Prostate gland (tissue), 2 donors: ENCODE measurements around the gene SIPA1L3.

Experiments
- POLR2A ChIP-seq: fragments of 450-650 bp; IDR thresholded peaks from one replicate; pipeline ENCODE4 v1.6.1; 2016; ENCODE audit warnings: antibody characterized with exemption, mild to moderate bottlenecking
- POLR2AphosphoS5 ChIP-seq: sonication (generic); formaldehyde crosslinking; IDR thresholded peaks from one replicate; pipeline ENCODE4 v1.6.1; 2017; ENCODE audit warnings: antibody characterized with exemption
- TF ChIP-seq, protein P1 (sequence below), 4 experiments: fragments of 200-600 bp in 2 of 4; fragments of 450-650 bp in 2 of 4; sonication (generic) in 2 of 4; IDR thresholded peaks; 1 replicate in 3 of 4; 2 replicates in 1 of 4; pipeline ENCODE4 v1.5.1; 2016 to 2019; ENCODE audit warnings: antibody characterized with exemption in 4 of 4, mild to moderate bottlenecking in 2 of 4, moderate library complexity in 2 of 4

DNA sequence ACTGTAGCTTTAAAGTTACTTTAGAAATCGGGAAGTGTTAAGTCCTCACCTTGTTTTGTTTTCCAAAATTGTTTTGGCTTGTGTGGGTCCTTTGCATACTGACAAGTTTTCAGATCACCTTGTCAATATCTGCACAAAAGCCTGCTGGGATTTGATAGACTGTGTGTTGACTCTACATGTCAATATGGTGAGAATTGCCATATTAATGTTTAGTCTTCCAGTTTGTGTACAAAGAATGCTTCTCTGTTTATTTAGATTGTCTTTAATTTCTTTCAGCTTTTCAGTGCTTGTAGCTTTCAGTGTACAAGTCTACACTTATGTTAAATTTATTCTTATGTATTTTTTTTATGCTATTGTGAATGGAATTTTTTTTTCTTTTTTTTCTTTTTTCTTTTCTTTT, 50.2 kb downstream of the SIPA1L3 start:
- no peak for TF ChIP-seq POLR2A
- TF ChIP-seq, protein P1, sequence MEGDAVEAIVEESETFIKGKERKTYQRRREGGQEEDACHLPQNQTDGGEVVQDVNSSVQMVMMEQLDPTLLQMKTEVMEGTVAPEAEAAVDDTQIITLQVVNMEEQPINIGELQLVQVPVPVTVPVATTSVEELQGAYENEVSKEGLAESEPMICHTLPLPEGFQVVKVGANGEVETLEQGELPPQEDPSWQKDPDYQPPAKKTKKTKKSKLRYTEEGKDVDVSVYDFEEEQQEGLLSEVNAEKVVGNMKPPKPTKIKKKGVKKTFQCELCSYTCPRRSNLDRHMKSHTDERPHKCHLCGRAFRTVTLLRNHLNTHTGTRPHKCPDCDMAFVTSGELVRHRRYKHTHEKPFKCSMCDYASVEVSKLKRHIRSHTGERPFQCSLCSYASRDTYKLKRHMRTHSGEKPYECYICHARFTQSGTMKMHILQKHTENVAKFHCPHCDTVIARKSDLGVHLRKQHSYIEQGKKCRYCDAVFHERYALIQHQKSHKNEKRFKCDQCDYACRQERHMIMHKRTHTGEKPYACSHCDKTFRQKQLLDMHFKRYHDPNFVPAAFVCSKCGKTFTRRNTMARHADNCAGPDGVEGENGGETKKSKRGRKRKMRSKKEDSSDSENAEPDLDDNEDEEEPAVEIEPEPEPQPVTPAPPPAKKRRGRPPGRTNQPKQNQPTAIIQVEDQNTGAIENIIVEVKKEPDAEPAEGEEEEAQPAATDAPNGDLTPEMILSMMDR (IDR thresholded peaks at IDR 0.05), result no peak
- no peak for TF ChIP-seq POLR2AphosphoS5
